ENCODE results near the gene TOR4A. TPM values are rescaled to one million over a fixed set of nuclear protein-coding genes. Genes with fewer than 3 reads are reported as not detected.

Gene TOR4A
- total RNA-seq, 1 experiment from 2014 or later = 37.1 TPM

GRCh38 chr9:137318602-137319001 lies 41.1 kb downstream of the TOR4A start:
- H3K4me1 ChIP-seq (ENCODE audit: control insufficient read depth, insufficient read depth, low read length) = no peaks in the 10 kb centered on the region; the same call in 1 of the 2 replicates
- CTCF ChIA-PET = interaction anchor here (0.6 kb wide), 2 partner anchors 20 to 21 kb away, joined by 3 read pairs; no protein-coding TSS in a partner anchor
- no peak overlapping the region for H3K27ac ChIP-seq (ENCODE audit: low read length)
- no peaks in the 10 kb centered on the region for H3K36me3 ChIP-seq (ENCODE audit: control insufficient read depth, insufficient read depth, low read length)
- no peak for DNase-seq (ENCODE audit: low read depth, low spot score)
- in situ Hi-C loops (cut with HindIII; ENCODE audit: low pct_unique_long_range_greater_than_20kb, low sequenced_read_pairs) = no loop called here
- no TSS peak for BruUV-seq (replicated peaks)
- H3K9me3 ChIP-seq (ENCODE audit: control insufficient read depth, insufficient read depth, low read depth, low read length) = no peaks in the 10 kb centered on the region
- H3K27me3 ChIP-seq (ENCODE audit: control insufficient read depth, insufficient read depth, low read length) = no peaks in the 10 kb centered on the region
- no peak for ATAC-seq
- H3K4me3 ChIP-seq (ENCODE audit: low read depth in 2 of 2, low read length in 2 of 2) = no peak overlapping the region
- no peak for TF ChIP-seq SIN3A (IDR thresholded peaks at IDR 0.05; ENCODE audit: borderline replicate concordance, insufficient read depth, low read depth, low read length)
- TF ChIP-seq REST (IDR thresholded peaks at IDR 0.05; ENCODE audit: insufficient read depth in 1 of 2, low read depth in 2 of 2, low read length in 1 of 2) = no peak
- TF ChIP-seq POLR2AphosphoS5 (IDR thresholded peaks at IDR 0.05; ENCODE audit: low read depth, low read length) = no peak
- intact Hi-C loops (cut with micrococcal nuclease; ENCODE audit: unreplicated experiment) = no loop called here
- POLR2A ChIA-PET = no interaction called here

DNA sequence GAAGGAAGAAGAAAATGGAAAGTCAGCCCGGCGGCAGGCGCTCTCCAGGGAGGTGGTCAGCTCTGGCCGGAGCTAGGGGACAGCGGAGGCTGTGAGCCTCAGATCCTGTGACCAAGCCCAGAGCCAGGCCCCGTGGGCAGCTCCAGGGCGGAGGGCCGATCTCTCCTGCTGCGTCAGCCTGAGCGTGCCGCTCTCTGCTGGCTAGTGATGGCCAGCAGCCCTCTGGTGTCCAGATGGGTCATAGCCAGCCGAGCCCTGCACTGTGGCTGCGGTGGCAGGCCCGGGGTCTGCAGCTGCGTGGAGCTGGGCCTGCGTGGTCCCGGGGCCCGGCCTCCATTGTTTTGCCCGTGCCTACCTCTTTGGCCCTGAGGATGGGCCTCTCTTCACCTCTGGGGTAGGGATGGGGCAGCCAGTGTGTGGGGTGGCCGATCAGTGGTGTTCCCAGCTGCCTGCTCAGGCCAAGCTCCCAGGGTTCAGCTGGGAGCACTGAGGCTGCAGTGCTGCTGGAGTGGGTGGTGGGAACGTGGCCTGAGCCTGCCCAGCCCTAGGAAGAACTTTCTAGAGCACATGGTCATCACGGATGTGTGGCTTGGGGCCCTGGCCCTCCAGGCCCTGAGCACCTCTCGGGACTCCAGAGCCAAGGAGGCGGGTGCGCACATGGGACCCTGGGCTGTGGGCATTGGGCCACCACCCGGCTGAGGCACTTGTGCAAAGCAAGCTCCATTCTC lies 41.6 kb downstream of the TOR4A start:
- TF ChIP-seq, protein P1, sequence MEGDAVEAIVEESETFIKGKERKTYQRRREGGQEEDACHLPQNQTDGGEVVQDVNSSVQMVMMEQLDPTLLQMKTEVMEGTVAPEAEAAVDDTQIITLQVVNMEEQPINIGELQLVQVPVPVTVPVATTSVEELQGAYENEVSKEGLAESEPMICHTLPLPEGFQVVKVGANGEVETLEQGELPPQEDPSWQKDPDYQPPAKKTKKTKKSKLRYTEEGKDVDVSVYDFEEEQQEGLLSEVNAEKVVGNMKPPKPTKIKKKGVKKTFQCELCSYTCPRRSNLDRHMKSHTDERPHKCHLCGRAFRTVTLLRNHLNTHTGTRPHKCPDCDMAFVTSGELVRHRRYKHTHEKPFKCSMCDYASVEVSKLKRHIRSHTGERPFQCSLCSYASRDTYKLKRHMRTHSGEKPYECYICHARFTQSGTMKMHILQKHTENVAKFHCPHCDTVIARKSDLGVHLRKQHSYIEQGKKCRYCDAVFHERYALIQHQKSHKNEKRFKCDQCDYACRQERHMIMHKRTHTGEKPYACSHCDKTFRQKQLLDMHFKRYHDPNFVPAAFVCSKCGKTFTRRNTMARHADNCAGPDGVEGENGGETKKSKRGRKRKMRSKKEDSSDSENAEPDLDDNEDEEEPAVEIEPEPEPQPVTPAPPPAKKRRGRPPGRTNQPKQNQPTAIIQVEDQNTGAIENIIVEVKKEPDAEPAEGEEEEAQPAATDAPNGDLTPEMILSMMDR (IDR thresholded peaks at IDR 0.05) = peak; percentile 61; the same call in 1 of the 2 replicates
- TF ChIP-seq POLR2AphosphoS5 (IDR thresholded peaks at IDR 0.05; ENCODE audit: low read depth, low read length) = no peak
- Histone ChIP-seq H3K4me3 (ENCODE audit: low read depth in 2 of 2, low read length in 2 of 2) (no peak overlapping the region), H3K9me3 (ENCODE audit: control insufficient read depth, insufficient read depth, low read depth, low read length) (no peaks in the 10 kb centered on the region), H3K4me1 (ENCODE audit: control insufficient read depth, insufficient read depth, low read length) (no peaks in the 10 kb centered on the region; the same call in 1 of the 2 replicates), H3K27ac (ENCODE audit: low read length) (no peak overlapping the region), H3K36me3 (ENCODE audit: control insufficient read depth, insufficient read depth, low read length) (no peaks in the 10 kb centered on the region), H3K27me3 (ENCODE audit: control insufficient read depth, insufficient read depth, low read length) (no peaks in the 10 kb centered on the region)
- in situ Hi-C loops (cut with HindIII; ENCODE audit: low pct_unique_long_range_greater_than_20kb, low sequenced_read_pairs) = no loop called here
- ATAC-seq (peak; percentile 63), DNase-seq (ENCODE audit: low read depth, low spot score) (no peak)
- intact Hi-C loops (cut with micrococcal nuclease; ENCODE audit: unreplicated experiment) = no loop called here
- POLR2A ChIA-PET = no interaction called here
- CTCF ChIA-PET = interaction anchor here (0.6 kb wide), 3 partner anchors 13 to 22 kb away, joined by 3 read pairs; no protein-coding TSS in a partner anchor
- BruUV-seq (replicated peaks) = no TSS peak
